GM21576 (cell line): ENCODE measurements around the gene TAS1R2.
A peak's percentile ranks its signal among the peaks of the same experiment; 100 is the strongest.
"Not testable (repeated sequence)": the region's sequence is repeated elsewhere in the genome, so short reads cannot be mapped to it uniquely, and the experiment has no call there.

Source experiments
- ATAC-seq: cut with Tn5 transposase; IDR thresholded peaks from one replicate; pipeline ENCODE4 v1.9.1; 2021; ENCODE audit warnings: mild to moderate bottlenecking, moderate library complexity; ENCODE audit not compliant: unreplicated experiment

The TAS1R2 gene

GRCh38 chr1:18859560-18859959 is at the start of gene TAS1R2:
TAS1R2 (minus strand) TSS chr1:18859660; CDS start chr1:18859660, 0 bp downstream.
- ATAC-seq, result no peak

GRCh38 chr1:18907917-18908845 is 48.7 kb upstream of the TAS1R2 start:
- no peak for ATAC-seq

GRCh38 chr1:18907021-18907916 is 47.8 kb upstream of the TAS1R2 start:
- ATAC-seq, result no peak

- no peak for ATAC-seq
These were observed 43.9 kb upstream of the TAS1R2 start for GRCh38 chr1:18903291-18903756.

GRCh38 chr1:18902523-18903290 is 43.2 kb upstream of the TAS1R2 start, which contains the start of gene ALDH4A1:
ALDH4A1 (minus strand) TSS chr1:18902555; CDS start chr1:18902523, 32 bp downstream.
- peak; percentile 97 for ATAC-seq

GRCh38 chr1:18901952-18902522 is 42.6 kb upstream of the TAS1R2 start:
- no peak for ATAC-seq

- no peak for ATAC-seq
These were observed 41.9 kb upstream of the TAS1R2 start for GRCh38 chr1:18901147-18901951.

GRCh38 chr1:18900303-18900841 is 40.9 kb upstream of the TAS1R2 start:
- no peak for ATAC-seq

- ATAC-seq, result no peak
These were observed 40.0 kb upstream of the TAS1R2 start for GRCh38 chr1:18899363-18900049.

GRCh38 chr1:18898567-18898966 is 39.1 kb upstream of the TAS1R2 start:
- ATAC-seq, result no peak

- ATAC-seq, result no peak
These were observed 35.9 kb upstream of the TAS1R2 start for GRCh38 chr1:18895317-18895716.

GRCh38 chr1:18893120-18893519 is 33.7 kb upstream of the TAS1R2 start:
- no peak for ATAC-seq

- ATAC-seq, result not testable (repeated sequence)
These were observed 32.4 kb upstream of the TAS1R2 start for GRCh38 chr1:18891858-18892257.

GRCh38 chr1:18891426-18891780 is 31.9 kb upstream of the TAS1R2 start:
- ATAC-seq, result no peak

- ATAC-seq, result no peak
These were observed 31.4 kb upstream of the TAS1R2 start for GRCh38 chr1:18890706-18891425.

- no peak for ATAC-seq
These were observed 26.5 kb upstream of the TAS1R2 start for GRCh38 chr1:18886003-18886335.

- ATAC-seq, result no peak
These were observed 26.0 kb upstream of the TAS1R2 start for GRCh38 chr1:18885311-18886002.

GRCh38 chr1:18884727-18885126 is 25.3 kb upstream of the TAS1R2 start:
- no peak for ATAC-seq
